ENCODE results near the gene FEV.

Gene FEV

GRCh38 chr2:218981390-218981880, 3.5 kb downstream of the FEV start:
- Mint-ChIP-seq H3K9me3 (no peaks in the 10 kb centered on the region), H3K36me3 (ENCODE audit: low read depth) (no peaks in the 10 kb centered on the region), H3K27me3 (ENCODE audit: low read depth, poor library complexity) (peaks cover 99% of the 10 kb centered on the region), H3K27ac (no peak overlapping the region), H3K4me1 (peaks cover 11% of the 10 kb centered on the region), H3K4me3 (peak overlapping the region; percentile 67)
- TF ChIP-seq, protein P1, sequence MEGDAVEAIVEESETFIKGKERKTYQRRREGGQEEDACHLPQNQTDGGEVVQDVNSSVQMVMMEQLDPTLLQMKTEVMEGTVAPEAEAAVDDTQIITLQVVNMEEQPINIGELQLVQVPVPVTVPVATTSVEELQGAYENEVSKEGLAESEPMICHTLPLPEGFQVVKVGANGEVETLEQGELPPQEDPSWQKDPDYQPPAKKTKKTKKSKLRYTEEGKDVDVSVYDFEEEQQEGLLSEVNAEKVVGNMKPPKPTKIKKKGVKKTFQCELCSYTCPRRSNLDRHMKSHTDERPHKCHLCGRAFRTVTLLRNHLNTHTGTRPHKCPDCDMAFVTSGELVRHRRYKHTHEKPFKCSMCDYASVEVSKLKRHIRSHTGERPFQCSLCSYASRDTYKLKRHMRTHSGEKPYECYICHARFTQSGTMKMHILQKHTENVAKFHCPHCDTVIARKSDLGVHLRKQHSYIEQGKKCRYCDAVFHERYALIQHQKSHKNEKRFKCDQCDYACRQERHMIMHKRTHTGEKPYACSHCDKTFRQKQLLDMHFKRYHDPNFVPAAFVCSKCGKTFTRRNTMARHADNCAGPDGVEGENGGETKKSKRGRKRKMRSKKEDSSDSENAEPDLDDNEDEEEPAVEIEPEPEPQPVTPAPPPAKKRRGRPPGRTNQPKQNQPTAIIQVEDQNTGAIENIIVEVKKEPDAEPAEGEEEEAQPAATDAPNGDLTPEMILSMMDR (IDR thresholded peaks at IDR 0.05): no peak
- no peak for DNase-seq

GRCh38 chr2:218980735-218981389, 4.1 kb downstream of the FEV start:
- Mint-ChIP-seq H3K27ac (no peak overlapping the region), H3K36me3 (ENCODE audit: low read depth) (no peaks in the 10 kb centered on the region), H3K9me3 (no peaks in the 10 kb centered on the region), H3K4me1 (peaks cover 11% of the 10 kb centered on the region), H3K27me3 (ENCODE audit: low read depth, poor library complexity) (peaks cover 99% of the 10 kb centered on the region), H3K4me3 (peak overlapping the region; percentile 67)
- TF ChIP-seq, protein P1 (IDR thresholded peaks at IDR 0.05): no peak
- no peak for DNase-seq

GRCh38 chr2:218979846-218980734, 4.9 kb downstream of the FEV start:
- TF ChIP-seq, protein P1 (IDR thresholded peaks at IDR 0.05): peak; percentile 96
- Mint-ChIP-seq H3K9me3 (no peaks in the 10 kb centered on the region), H3K36me3 (ENCODE audit: low read depth) (no peaks in the 10 kb centered on the region), H3K27ac (no peak overlapping the region), H3K27me3 (ENCODE audit: low read depth, poor library complexity) (peaks cover 99% of the 10 kb centered on the region), H3K4me3 (peak overlapping the region; percentile 49), H3K4me1 (peaks cover 11% of the 10 kb centered on the region)
- peak; percentile 94 for DNase-seq

DNA sequence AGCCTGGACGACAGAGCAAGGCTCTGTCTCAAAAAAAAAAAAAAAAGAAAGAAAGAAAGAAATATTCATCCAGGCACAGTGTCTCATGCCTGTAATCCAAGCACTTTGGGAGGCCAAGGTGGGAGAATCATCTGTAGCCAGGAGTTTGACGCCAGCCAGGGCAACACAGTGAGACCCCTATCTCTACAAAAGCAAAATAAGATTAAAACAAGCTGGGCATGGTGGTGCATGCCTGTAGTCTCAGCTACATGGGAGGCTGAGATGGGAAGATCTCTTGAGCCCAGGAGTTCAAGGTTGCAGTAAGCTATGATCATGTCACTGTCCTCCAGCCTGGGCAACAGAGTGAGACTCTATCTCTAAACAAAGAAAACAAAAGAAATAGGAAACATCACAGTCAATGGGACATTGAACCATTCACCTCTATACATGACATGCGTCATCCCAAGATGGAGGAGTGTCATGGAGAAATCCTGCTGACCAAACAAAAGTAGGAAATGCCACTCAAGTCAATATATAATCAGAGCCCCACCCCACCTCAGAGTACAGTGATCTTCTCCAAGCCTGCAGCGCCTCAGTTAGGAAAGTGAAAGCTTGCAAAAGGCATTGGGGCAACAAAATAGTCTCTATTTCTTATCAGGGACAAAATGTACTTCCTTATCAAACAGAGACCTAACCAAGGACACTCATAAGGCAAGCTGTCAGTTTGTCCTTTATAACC, 9.8 kb downstream of the FEV start:
- Mint-ChIP-seq H3K9me3 (peaks cover 5% of the 10 kb centered on the region), H3K4me3 (no peak overlapping the region), H3K4me1 (no peaks in the 10 kb centered on the region), H3K27me3 (ENCODE audit: low read depth, poor library complexity) (peaks cover 92% of the 10 kb centered on the region), H3K36me3 (ENCODE audit: low read depth) (no peaks in the 10 kb centered on the region), H3K27ac (no peak overlapping the region)
- DNase-seq: no peak
- TF ChIP-seq, protein P1 (IDR thresholded peaks at IDR 0.05): no peak

DNA sequence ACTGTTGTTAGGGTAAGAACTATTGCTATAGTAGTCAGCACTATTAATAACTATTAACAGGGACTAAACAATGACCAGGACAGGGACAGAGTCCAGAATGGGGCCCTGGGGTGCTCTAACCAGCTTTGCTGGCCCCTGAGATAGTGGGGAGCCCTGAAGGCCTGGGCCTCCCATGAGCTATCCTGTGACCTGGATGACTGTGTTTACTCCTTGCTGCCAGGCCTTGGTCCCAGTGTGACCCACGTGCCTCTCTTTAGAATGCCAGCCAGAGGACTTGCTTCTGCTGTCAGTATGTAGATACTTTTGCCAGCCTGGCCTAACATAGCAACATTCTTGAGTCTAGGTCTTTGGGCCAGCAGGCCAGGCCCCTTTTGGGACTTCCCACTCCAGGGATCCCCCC, 14.1 kb downstream of the FEV start:
- Mint-ChIP-seq H3K27ac (no peak overlapping the region), H3K36me3 (ENCODE audit: low read depth) (no peaks in the 10 kb centered on the region), H3K4me1 (no peaks in the 10 kb centered on the region), H3K4me3 (no peak overlapping the region), H3K9me3 (peaks cover 16% of the 10 kb centered on the region), H3K27me3 (ENCODE audit: low read depth, poor library complexity) (peaks cover 91% of the 10 kb centered on the region)
- DNase-seq: no peak
- TF ChIP-seq, protein P1 (IDR thresholded peaks at IDR 0.05): no peak

Data from nephron progenitor cell (in vitro differentiated cells).